H9 (cell line): ENCODE results near the gene TRIM24. TPM values are rescaled to one million over a fixed set of nuclear protein-coding genes. Genes with fewer than 3 reads are reported as not detected.

ENCODE experiments used
- DNase-seq: peaks from one replicate; pipeline ENCODE4 v3.0.0-alpha.2; 2017
- H2AFZ ChIP-seq: one replicate; pipeline ENCODE4 v1.6.1; 2013; ENCODE audit warnings: mild to moderate bottlenecking, low read length, control low read depth, moderate library complexity
- H2AK5ac ChIP-seq: 2 replicates; pipeline ENCODE4 v1.6.1; 2013; ENCODE audit warnings: low read length, control low read depth, mixed read lengths; ENCODE audit not compliant: insufficient read length
- H2BK120ac ChIP-seq: one replicate; pipeline ENCODE4 v1.6.1; 2013; ENCODE audit warnings: low read depth, mild to moderate bottlenecking, low read length, control low read depth, inconsistent platforms; ENCODE audit not compliant: poor library complexity, severe bottlenecking
- H2BK12ac ChIP-seq: 2 replicates; pipeline ENCODE4 v1.6.1; 2013; ENCODE audit warnings: low read length, control low read depth, mixed read lengths, low read depth; ENCODE audit not compliant: insufficient read length
- H2BK15ac ChIP-seq: 2 replicates; pipeline ENCODE4 v1.6.1; 2013; ENCODE audit warnings: low read depth, low read length, control low read depth
- H2BK20ac ChIP-seq: one replicate; pipeline ENCODE4 v1.6.1; 2013; ENCODE audit warnings: low read depth, mild to moderate bottlenecking, low read length, control low read depth, inconsistent platforms; ENCODE audit not compliant: poor library complexity, severe bottlenecking
- H2BK5ac ChIP-seq: 2 replicates; pipeline ENCODE4 v1.6.1; 2013; ENCODE audit warnings: low read length, control low read depth, mixed read lengths; ENCODE audit not compliant: insufficient read length
- H3K14ac ChIP-seq: 2 replicates; pipeline ENCODE4 v1.6.1; 2013; ENCODE audit warnings: low read length, control low read depth; ENCODE audit not compliant: insufficient read depth
- H3K18ac ChIP-seq: 2 replicates; pipeline ENCODE4 v1.6.1; 2013; ENCODE audit warnings: low read depth, mild to moderate bottlenecking, mixed read lengths, low read length, control low read depth; ENCODE audit not compliant: insufficient read length
- H3K23ac ChIP-seq: 2 replicates; pipeline ENCODE4 v1.6.1; 2013; ENCODE audit warnings: low read length, control low read depth, mixed read lengths, low read depth; ENCODE audit not compliant: insufficient read length
- H3K23me2 ChIP-seq: 2 replicates; pipeline ENCODE4 v1.6.1; 2013; ENCODE audit warnings: low read depth, mild to moderate bottlenecking, mixed read lengths, low read length, control low read depth; ENCODE audit not compliant: insufficient read length, poor library complexity, severe bottlenecking
- H3K27ac ChIP-seq: 2 replicates; pipeline ENCODE4 v1.5.1; 2013; ENCODE audit warnings: low read length, control low read depth, mixed read lengths, low read depth; ENCODE audit not compliant: insufficient read length
- H3K27me3 ChIP-seq: 2 replicates; pipeline ENCODE4 v1.6.1; 2013; ENCODE audit warnings: low read length, control low read depth, inconsistent platforms; ENCODE audit not compliant: insufficient read depth
- H3K4ac ChIP-seq: 2 replicates; pipeline ENCODE4 v1.6.1; 2013; ENCODE audit warnings: low read depth, mild to moderate bottlenecking, control low read depth, inconsistent platforms, low read length, moderate library complexity
- H3K4me1 ChIP-seq: 2 replicates; pipeline ENCODE4 v1.6.1; 2013; ENCODE audit warnings: low read length, control low read depth, inconsistent platforms; ENCODE audit not compliant: insufficient read depth
- H3K4me2 ChIP-seq: 2 replicates; pipeline ENCODE4 v1.6.1; 2013; ENCODE audit warnings: low read length, control low read depth, mixed read lengths; ENCODE audit not compliant: insufficient read length, insufficient read depth
- H3K56ac ChIP-seq: 2 replicates; pipeline ENCODE4 v1.6.1; 2013; ENCODE audit warnings: low read depth, mild to moderate bottlenecking, mixed read lengths, low read length, control low read depth; ENCODE audit not compliant: insufficient read length
- H3K79me1 ChIP-seq: 2 replicates; pipeline ENCODE4 v1.6.1; 2013; ENCODE audit warnings: low read depth, mild to moderate bottlenecking, moderate library complexity, low read length, control low read depth, inconsistent platforms; ENCODE audit not compliant: insufficient read depth, poor library complexity, severe bottlenecking
- H3K79me2 ChIP-seq: 2 replicates; pipeline ENCODE4 v1.6.1; 2013; ENCODE audit warnings: low read length, control low read depth, inconsistent platforms; ENCODE audit not compliant: insufficient read depth
- H3K9ac ChIP-seq: 2 replicates; pipeline ENCODE4 v1.6.1; 2013; ENCODE audit warnings: low read length, control low read depth, mixed read lengths; ENCODE audit not compliant: insufficient read length; ENCODE audit errors: extremely low read depth
- H3K9me3 ChIP-seq: one replicate; pipeline ENCODE4 v1.6.1; 2013; ENCODE audit warnings: low read depth, low read length, inconsistent platforms; ENCODE audit not compliant: control insufficient read depth
- H3T11ph ChIP-seq: one replicate; pipeline ENCODE4 v1.6.1; 2013; ENCODE audit warnings: mild to moderate bottlenecking, low read length, control low read depth, inconsistent platforms
- H4K20me1 ChIP-seq: one replicate; pipeline ENCODE4 v1.6.1; 2013; ENCODE audit not compliant: control insufficient read depth, insufficient read length, insufficient read depth
- H4K5ac ChIP-seq: 2 replicates; pipeline ENCODE4 v1.6.1; 2013; ENCODE audit warnings: low read depth, mild to moderate bottlenecking, mixed read lengths, low read length, control low read depth; ENCODE audit not compliant: insufficient read length
- H4K8ac ChIP-seq: replicated peaks from 2 replicates; pipeline ENCODE4 v1.6.1; 2013; ENCODE audit warnings: low read length, control low read depth, mixed read lengths, low read depth; ENCODE audit not compliant: insufficient read length
- H4K91ac ChIP-seq: 2 replicates; pipeline ENCODE4 v1.6.1; 2013; ENCODE audit warnings: low read depth, mild to moderate bottlenecking, moderate library complexity, mixed read lengths, low read length, control low read depth; ENCODE audit not compliant: insufficient read length
- H3K27ac Mint-ChIP-seq, 3 experiments: 2 replicates in 2 of 3; 3 replicates in 1 of 3; pipeline ENCODE4 v1.8.0; 2020 to 2021; ENCODE audit warnings: mixed read lengths in 3 of 3, mild to moderate bottlenecking in 1 of 3, moderate library complexity in 1 of 3
- H3K27me3 Mint-ChIP-seq: 2 replicates; pipeline ENCODE4 v1.8.0; 2021; ENCODE audit warnings: low read depth, mild to moderate bottlenecking, moderate library complexity, mixed read lengths
- H3K36me3 Mint-ChIP-seq, 3 experiments: 2 replicates in 2 of 3; 3 replicates in 1 of 3; pipeline ENCODE4 v1.8.0; 2020 to 2021; ENCODE audit warnings: low read depth in 3 of 3, mixed read lengths in 3 of 3; ENCODE audit not compliant: insufficient read depth in 1 of 3
- H3K4me1 Mint-ChIP-seq, 2 experiments: 2 replicates each; pipeline ENCODE4 v1.8.0; 2020; ENCODE audit warnings: mixed read lengths in 2 of 2
- H3K4me3 Mint-ChIP-seq, 2 experiments: 2 replicates in 1 of 2; 3 replicates in 1 of 2; pipeline ENCODE4 v1.8.0; 2020 to 2021; ENCODE audit warnings: mild to moderate bottlenecking in 2 of 2, mixed read lengths in 2 of 2, moderate library complexity in 1 of 2
- H3K9me3 Mint-ChIP-seq, 2 experiments: 2 replicates in 1 of 2; 3 replicates in 1 of 2; pipeline ENCODE4 v1.8.0; 2020; ENCODE audit warnings: mild to moderate bottlenecking in 2 of 2, mixed read lengths in 2 of 2, moderate library complexity in 1 of 2
- CTCF ChIP-seq: fragments of 200-600 bp; sonication (generic); conservative IDR thresholded peaks from 3 replicates; pipeline ENCODE4 v1.8.0; 2021; ENCODE audit warnings: antibody characterized with exemption, mild to moderate bottlenecking
- WGBS: extraction: QIAGEN DNeasy Blood & Tissue Kit; methylation state at CpG from one replicate; pipeline ENCODE4 v1.1.7; 2013; ENCODE audit warnings: missing lambda C conversion rate, low lambda C conversion rate, mixed read lengths; ENCODE audit not compliant: insufficient read length; ENCODE audit errors: extremely low coverage; 5-methylcytosine and 5-hydroxymethylcytosine counted together
- total RNA-seq: library from RNA; stranded (reverse); gene quantifications from 2 replicates; pipeline ENCODE4 v1.2.1, GENCODE V29; 2021

Gene TRIM24
- total RNA-seq, 1 experiment from 2014 or later, result 260 TPM

GRCh38 chr7:138521837-138522461, 61.9 kb downstream of the TRIM24 start:
- 100% methylated on average over 1 of the region's 7 CpGs for WGBS
- H3K27me3 ChIP-seq, result no peaks in the 10 kb centered on the region
- Mint-ChIP-seq H3K4me3 (no peak overlapping the region), H3K4me1 (no peaks in the 10 kb centered on the region), H3K9me3 (peaks cover 19 to 28% of the 10 kb centered on the region in 2 experiments), H3K27me3 (no peaks in the 10 kb centered on the region; the same call in 1 of the 2 replicates), H3K36me3 (peaks cover 83 to 96% (median 92%) of the 10 kb centered on the region in 3 experiments), H3K27ac (no peak overlapping the region)
- no peaks in the 10 kb centered on the region for H3K4me1 ChIP-seq
- no peak overlapping the region for H3K18ac ChIP-seq
- H2BK120ac ChIP-seq, result no peak overlapping the region
- H3K14ac ChIP-seq, result no peak overlapping the region
- no peak overlapping the region for H3K56ac ChIP-seq
- no peaks in the 10 kb centered on the region for H4K20me1 ChIP-seq
- H3K9me3 ChIP-seq, result no peaks in the 10 kb centered on the region
- H3K79me2 ChIP-seq, result no peaks in the 10 kb centered on the region
- H2BK20ac ChIP-seq, result no peak overlapping the region
- no peak overlapping the region for H3K9ac ChIP-seq
- H2AK5ac ChIP-seq, result no peak overlapping the region
- no peak overlapping the region for H3K23ac ChIP-seq
- no peak overlapping the region for H3T11ph ChIP-seq
- no peak overlapping the region for H4K8ac ChIP-seq
- H3K23me2 ChIP-seq, result no peaks in the 10 kb centered on the region
- H2BK12ac ChIP-seq, result no peak overlapping the region
- no peak overlapping the region for H2BK5ac ChIP-seq
- no peak overlapping the region for H2AFZ ChIP-seq
- H3K79me1 ChIP-seq, result peaks cover 7% of the 10 kb centered on the region
- no peak overlapping the region for H3K27ac ChIP-seq
- TF ChIP-seq CTCF, result no peak
- H3K4me2 ChIP-seq, result no peak overlapping the region
- no peak overlapping the region for H2BK15ac ChIP-seq
- no peak overlapping the region for H4K91ac ChIP-seq
- no peak overlapping the region for H3K4ac ChIP-seq
- H4K5ac ChIP-seq, result no peak overlapping the region
- no peak for DNase-seq
